Activated CD8-positive, alpha-beta memory T cell treated with anti-CD3 and anti-CD28 coated beads for 1 hour (primary cell): ENCODE results near the gene LONRF3.

Experiments
- DNase-seq, 2 donors: peaks; one replicate each; pipeline ENCODE4 v3.0.0-alpha.2; 2020; ENCODE audit warnings: low read depth in 1 of 2; ENCODE audit errors: extremely low read depth in 1 of 2

LONRF3 gene

DNA sequence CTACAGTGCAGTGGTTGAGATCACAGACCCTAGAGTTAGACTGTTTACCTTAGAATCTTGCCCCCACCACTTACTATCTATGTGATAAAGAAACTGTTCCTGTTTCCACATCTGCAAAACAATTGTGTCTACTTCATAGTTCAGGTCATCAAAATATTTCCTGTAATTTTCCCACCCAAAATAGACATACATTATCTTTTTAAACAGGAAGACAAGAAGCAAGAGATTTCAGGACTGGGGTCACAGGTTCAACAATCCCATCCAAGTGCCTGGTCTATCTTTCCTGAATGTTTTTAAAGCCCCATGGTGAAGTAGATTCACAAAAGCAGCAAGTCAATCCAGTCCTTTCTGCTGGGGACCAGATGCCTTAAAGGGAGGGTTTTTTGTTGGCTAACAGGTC, 56.6 kb downstream of the LONRF3 start:
- no peak for DNase-seq

DNA sequence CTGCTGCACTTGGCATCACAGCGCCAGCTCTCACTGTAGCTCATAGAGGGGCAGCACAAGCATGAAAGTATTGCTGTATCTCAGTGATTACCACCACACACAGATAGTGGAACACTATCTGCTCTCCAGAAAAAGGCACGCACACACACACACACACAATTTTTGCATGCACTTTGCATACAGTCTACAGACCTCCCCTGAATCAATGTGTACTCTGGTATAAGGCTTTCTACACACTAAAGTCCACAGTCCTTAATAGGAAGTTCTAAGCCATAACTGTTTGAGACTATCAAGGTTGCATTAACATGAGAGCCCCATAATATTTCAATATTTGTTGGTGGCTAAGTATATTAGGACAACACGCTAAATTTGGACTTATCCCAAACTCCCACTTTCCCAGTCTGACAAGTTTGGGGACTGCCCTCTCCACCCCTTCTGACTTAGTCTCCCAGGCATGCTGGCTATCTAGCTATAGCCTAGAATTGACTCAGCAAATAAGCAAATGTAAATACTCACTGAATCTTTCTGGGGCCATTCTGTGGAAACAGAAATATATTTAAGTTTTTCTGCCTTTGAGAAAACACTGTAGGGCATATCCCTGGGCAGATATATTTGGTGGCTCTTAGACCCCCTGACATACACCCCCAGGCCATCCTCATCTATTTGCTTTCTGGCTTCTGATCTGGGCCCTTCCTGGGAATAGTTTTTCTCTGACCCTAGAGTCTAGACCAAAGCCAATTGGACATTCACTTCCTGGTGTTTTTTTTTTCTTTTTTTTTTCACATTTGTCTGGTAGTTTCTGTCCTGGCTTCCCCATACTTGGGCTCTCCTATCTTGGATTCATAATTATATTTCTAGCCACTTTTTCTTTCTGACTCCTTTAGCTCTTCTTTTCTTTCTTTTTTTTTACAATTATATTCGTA, 62.0 kb downstream of the LONRF3 start:
- DNase-seq = no peak

DNA sequence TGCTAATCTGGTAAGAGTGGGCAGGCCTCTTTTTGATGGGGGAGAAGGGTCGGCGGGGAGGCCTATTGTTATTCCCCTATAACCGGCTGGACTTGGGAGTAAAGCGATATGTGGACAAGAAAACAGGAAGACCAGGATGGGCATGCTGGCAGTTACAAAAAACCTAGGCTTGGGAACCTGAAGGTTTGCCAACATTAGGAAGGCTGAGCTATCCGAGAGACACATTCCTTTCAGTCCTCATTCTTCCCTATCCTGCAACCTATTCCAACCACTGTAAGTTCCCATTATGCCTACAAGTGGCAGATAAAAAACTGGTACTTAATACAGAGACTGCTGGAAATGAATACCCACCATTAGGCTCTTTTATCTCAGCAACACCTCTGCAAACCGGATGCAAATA, 66.0 kb downstream of the LONRF3 start:
- no peak for DNase-seq

DNA sequence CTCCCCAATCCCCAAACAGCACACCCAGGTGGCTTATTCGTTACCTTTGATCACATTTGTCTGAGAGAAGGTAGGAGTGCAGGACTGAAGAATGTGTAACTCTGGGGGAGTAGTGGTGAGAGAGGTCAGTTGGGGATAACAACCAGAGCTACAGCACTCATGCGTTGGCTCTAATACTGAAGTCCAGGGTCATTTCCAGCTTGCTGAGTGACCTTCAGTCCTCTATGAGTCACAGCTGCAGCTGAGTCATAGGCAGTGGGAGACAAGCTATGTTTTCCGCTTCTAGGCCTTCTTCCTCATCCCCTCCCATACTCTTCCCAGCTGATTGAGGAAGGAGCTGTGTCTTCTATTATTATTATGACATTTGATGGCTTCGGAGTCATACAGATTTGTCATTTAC, 66.8 kb downstream of the LONRF3 start:
- no peak for DNase-seq

DNA sequence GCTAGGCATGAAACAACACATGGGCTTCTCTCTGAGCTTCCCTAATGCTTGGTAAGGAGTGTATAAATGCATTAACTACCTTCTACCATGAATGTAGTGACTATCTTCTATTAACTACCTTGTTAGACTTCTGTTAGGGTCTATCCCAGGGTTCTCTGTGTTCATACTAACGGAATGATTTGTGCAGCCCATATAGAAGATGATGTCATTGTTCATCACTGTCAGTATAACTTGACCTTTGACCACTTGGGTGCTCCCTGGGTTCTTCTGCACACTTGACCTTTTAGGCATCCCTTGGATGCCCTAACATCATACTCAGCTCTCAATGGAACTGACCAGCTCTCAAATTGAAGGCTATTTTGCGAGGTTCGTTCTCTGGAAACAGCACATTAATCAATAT, 67.6 kb downstream of the LONRF3 start:
- DNase-seq = no peak

DNA sequence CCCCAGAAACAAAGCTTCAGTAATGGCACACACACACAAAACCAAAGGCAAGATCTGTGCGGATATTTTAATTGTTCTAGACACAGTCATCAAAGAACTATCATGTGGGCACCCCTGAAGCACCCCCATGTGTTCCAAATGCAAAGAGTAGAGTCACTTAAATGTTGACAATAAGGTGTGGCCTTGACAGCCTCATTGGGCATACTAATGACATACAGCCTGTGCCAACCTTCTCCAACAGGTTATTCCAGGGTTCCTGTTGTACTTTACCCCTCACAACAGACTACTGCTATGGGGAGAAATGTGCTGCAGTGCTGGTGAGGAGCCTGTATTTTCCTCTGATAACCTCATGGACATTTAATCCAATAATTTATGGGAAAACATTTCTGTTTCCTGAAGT, 68.6 kb downstream of the LONRF3 start:
- DNase-seq = no peak

DNA sequence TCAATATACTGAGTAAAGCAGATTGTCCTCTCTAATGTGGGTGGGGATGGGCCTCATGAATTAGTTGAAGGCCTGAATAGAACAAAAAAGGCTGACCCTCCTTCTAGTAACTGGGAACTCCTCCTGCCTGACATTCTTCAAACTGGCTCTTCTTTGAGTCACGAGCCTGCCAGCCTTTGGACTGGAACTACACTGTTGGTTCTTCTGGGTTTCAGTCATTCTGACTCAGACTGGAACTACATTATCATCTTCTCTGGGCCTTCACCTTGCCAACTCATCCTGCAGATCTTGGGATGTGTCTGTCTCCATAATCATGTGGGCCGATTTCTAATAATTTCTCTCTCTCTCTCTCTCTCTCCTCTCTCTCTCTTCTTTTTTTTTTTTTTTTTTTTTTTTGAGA, 71.5 kb downstream of the LONRF3 start:
- DNase-seq = no peak

DNA sequence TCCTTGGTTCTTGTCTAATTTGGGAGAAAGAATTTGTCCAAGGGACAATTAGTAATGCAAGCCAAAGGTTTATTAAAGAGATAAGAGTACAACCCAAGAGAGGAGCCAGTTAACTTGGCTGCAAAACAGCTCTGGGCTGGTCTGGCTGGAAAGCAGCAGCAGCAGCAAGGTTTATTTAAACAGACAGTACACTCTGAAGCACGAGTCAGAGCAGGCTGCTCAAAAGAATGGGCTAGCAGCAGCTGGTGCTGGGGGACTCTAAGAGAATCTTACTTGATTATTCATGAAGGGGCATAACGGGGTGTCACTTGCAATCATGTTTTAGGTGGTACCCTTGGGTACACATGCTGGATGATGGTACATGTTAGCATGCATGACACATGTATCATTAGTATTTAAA, 81.3 kb downstream of the LONRF3 start:
- no peak for DNase-seq

DNA sequence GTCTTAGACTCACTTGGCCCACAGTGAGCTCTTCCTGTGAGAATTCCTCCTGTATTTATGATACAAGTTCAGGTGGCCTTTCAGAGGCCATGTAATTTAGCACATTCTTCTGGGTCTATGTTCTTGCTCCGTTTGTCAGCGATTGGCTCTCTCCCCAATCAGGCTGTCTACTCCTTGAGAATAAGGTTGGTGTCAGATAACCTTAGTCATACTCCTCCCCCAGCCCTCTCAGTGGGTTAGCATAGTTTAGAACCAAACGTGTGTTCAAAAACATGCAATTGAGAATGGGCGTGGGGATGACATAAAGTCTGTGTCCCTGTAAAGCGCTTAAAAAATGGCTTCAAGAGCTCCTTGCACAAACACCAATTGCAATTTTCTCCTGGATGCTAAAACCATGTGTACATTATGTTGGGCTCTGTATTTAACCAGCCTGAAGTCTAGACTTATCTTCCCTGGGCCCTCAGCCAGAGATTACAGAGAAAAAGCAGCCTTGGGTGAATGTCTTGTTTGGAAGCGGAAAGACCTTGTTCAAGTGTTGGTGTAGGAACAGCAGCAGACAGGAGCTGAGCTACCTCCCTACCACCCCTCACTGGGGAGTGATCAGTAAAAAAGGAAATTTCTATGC, 88.4 kb downstream of the LONRF3 start:
- DNase-seq = no peak

DNA sequence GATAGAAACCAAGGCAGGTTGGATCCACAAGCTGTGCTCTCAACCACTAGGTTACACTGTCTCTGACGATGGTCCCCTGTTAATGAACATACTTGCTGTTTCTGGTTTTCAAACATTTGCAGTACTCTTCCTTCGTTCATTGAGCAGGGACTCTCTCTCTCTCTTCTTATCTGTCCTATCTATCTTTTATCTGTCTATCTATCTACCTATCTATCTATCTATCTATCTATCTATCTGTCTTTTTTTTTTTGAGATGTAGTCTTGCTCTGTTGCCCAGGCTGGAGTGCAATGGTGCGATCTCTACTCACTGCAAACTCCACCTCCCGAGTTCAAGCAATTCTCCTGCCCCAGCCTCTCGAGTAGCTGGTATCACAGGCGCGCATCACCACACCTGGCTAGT, 89.0 kb downstream of the LONRF3 start:
- no peak for DNase-seq

DNA sequence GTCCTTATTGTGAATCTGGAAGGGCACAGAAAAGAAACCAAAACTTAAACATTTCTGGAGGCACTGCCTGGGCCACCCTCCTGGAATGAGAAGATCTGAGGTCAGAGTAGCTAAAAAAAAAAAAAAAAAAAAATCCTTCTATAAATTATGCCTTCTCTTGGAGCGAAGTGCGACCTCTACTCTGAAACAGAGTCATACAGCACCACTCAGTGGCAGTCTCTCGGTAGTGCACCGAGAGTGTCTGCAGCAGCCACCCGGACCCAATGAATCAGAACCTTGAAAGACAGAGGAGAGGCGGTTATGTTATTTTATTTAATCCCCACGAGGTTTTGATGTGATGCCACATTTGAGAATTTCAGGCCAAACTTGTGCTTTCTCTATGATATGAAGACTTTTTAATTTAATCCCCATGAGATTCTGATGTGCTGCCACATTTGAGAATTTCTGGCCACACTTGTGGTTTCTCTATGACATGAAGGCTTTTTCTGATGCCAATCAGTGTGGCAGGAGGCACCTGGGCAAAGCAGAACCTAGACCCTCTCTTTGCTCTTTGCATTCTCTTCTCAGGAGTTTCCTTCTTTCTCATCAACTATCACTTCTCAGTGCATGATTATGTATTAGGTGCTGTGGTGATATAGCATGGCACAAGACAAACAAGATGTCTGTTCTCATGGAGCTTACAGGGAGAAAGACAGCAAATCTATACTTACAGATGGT, 92.8 kb downstream of the LONRF3 start:
- DNase-seq = no peak
